ENCODE results near the gene ATP13A3.

The ATP13A3 gene

DNA sequence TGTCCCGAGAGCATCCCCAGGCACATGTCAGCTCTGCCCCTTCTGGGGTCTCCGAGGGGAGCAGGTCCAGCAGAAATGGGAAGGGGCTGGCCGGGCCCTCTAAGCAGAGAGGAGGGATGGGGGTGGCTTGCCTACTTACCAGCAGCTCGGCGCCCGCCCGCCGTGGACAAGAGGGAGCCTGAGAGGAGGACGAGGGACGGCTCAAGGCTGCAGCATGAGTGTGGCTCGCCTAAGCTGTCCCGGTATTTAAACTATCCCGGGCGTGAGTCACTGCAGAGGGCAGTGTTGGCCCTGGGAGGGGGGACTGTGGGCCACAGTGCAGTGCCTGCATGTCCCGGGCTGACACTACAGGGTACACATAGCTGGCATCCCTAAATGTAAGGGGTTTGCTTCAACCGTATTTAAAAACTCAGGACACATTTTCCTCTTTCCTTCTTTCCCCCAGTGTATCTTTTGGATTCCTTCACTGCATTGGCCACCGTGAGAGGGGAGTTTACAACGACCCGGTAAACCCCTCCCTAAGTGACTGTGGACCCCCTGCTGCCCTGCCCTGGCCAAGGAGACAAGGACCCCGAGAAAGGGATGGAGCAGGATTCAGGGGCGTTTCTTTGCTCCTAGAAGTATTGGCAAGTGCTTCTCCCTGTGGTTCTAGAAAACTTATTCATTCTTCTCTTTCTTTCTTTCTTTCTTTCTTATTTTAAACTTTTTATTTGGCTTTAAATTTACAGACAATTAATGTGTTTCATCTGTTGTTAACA, 117.1 kb downstream of the ATP13A3 start, which contains the start of gene LRRC15:
LRRC15 (minus strand) TSS at position 222 of the 758 bp plus-strand sequence. CDS start 8,700 bp downstream, outside the sequence.
- no peak for DNase-seq (ENCODE audit: low read depth)

- no peak for DNase-seq (ENCODE audit: low read depth)
Measured at GRCh38 chr3:194368918-194369317, 117.9 kb downstream of the ATP13A3 start.

DNA sequence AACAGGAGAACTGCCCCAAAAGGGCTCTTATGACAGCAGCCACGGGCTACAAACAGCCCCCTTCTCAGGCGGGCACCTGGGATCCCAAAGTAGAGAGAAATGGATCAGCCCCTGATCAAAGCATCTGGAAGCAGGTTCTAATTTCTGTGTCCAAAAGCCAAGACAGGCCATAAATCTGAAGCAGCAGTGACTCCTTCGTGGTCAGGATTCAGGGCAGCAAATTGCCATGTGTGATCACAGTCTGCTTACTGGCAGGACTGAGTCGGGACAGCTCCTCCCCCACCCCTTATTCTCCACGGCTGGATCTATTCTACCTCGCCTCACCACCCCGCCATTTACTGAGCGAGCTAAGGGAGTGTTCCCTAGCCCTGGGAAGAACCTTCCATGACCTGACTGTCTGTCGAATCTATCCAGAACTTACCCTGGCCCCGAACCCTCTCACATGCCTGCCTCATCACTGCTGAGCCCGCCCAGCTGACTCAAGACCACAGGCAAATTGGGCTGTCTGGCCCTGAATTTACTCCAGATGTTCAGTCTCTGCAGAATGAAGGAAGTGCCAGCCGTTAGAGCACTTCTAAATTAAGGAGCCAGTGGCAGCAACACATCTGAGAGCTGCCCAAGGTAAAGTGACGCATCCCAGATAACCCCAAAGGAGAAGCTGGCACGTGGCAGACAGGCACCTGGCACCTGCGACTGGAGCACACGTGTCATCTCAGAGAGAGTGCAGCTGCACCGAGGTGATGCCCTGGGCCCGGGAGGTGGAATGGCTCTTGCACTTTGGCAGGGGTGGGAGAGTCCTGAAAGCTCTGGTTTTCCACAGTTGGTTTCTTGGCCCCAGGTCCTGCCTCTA, 118.6 kb downstream of the ATP13A3 start:
- no peak for DNase-seq (ENCODE audit: low read depth)

DNA sequence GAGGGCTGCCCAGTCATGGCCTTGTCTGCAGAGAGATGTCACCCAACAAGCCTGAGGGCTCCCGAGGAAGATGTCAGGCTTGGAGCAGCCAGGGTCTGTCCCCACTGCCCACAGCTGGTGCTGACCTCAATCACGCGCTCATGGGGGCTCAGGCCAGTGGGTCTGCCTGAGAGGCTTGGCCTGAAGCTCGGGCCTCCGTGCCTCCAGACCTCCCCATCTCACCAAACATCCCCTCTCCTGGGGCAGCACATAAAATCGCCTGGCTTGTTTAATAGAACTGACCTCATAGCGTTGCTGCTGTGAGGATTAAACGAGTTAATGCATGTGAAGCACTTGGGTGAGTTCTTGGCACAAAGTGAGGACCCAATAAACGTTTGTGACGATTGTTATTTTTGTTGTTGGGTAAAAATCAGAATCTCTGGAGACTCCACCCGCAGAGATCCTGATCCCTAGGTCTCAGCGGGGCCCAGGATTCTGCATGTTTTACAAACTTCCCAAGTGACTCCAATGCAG, 120.8 kb downstream of the ATP13A3 start:
- no peak for DNase-seq (ENCODE audit: low read depth)

GRCh38 chr3:194365526-194365925, 121.3 kb downstream of the ATP13A3 start:
- DNase-seq (ENCODE audit: low read depth): no peak

- DNase-seq (ENCODE audit: low read depth): no peak
Measured at GRCh38 chr3:194364652-194365434, 122.0 kb downstream of the ATP13A3 start.

- DNase-seq (ENCODE audit: low read depth): no peak
Measured at GRCh38 chr3:194364314-194364651, 122.5 kb downstream of the ATP13A3 start.

DNA sequence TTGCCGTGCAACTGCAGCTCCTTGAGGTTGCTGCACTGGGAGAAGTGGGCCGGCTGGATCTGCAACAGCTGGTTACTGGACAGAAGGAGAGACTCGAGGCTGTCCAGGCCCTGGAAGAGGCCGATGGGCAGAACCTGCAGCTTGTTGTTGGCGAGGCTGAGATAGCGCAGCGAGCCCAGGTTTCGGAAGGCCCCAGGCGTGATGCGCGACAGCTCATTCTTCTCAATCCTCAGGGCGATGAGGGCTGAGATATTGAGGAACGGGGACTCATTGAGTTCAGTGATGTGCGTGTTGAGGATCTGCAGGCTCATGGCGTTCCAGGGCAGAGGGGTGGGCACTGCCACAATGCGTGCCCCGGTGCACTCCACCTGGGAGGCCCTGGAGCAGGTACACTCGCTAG, 126.2 kb downstream of the ATP13A3 start:
- DNase-seq (ENCODE audit: low read depth): no peak

GRCh38 chr3:194357681-194358080, 129.1 kb downstream of the ATP13A3 start:
- no peak for DNase-seq (ENCODE audit: low read depth)

DNA sequence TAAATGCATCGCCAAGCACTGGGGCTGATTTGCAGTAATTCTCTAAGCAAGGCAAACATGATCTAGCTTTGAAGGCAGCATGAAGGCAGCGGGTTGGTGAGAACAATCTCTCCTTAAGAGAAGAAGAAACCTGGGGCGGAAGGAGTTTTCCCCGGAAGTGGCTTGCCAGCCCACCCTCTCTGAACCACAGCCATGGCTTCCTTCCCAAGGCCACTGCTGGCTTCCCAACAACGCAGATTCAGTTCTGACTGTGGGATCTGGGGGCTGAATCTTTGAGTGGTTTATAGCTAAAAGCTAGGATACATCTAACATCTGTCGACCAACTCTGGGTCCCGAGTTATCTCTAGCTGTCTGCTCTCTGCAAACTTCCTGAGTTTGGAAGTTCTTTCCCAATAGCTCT, 131.4 kb downstream of the ATP13A3 start:
- DNase-seq (ENCODE audit: low read depth): no peak

- no peak for DNase-seq (ENCODE audit: low read depth)
Measured at GRCh38 chr3:194354315-194354714, 132.5 kb downstream of the ATP13A3 start.

Data from activated T-cell treated with anti-CD3 and anti-CD28 coated beads for 24 hours (primary cell).